Measurements from ENCODE around the gene ANKS1B. TPM values are rescaled to one million over a fixed set of nuclear protein-coding genes. Genes with fewer than 3 reads are reported as not detected.

The ANKS1B gene
- total RNA-seq, 1 donor from 2014 or later = 8.2 TPM

GRCh38 chr12:98724384-98725155 is 1260.2 kb downstream of the ANKS1B start:
- DNase-seq (ENCODE audit: low spot score in 2 of 2) = no peak
- H3K27me3 ChIP-seq = no peaks in the 10 kb centered on the region
- peaks cover 32 to 55% of the 10 kb centered on the region in 2 donors for H3K36me3 ChIP-seq
- no peak overlapping the region for H3K4me3 ChIP-seq
- intact Hi-C loops (cut with DNase I) = loop anchor here (10.0 kb wide), 1 partner anchor 270 kb away; no protein-coding TSS in a partner anchor
- H3K9me3 ChIP-seq = no peaks in the 10 kb centered on the region
- no peak for TF ChIP-seq CTCF (IDR thresholded peaks at IDR 0.05)
- H3K4me1 ChIP-seq = no peaks in the 10 kb centered on the region
- H3K27ac ChIP-seq = no peak overlapping the region

- peaks cover 18 to 45% of the 10 kb centered on the region in 2 donors for H3K36me3 ChIP-seq
- no peak for TF ChIP-seq CTCF (IDR thresholded peaks at IDR 0.05)
- no peaks in the 10 kb centered on the region for H3K4me1 ChIP-seq
- no peak overlapping the region for H3K4me3 ChIP-seq
- no peaks in the 10 kb centered on the region for H3K27me3 ChIP-seq
- no peaks in the 10 kb centered on the region for H3K9me3 ChIP-seq
- no peak for DNase-seq (ENCODE audit: low spot score in 2 of 2)
- no peak overlapping the region for H3K27ac ChIP-seq
- intact Hi-C loops (cut with DNase I) = loop anchor here (10.0 kb wide), 1 partner anchor 274 kb away; no protein-coding TSS in a partner anchor
These were observed 1263.5 kb downstream of the ANKS1B start for GRCh38 chr12:98721204-98721702.

GRCh38 chr12:98719515-98720504 is 1264.9 kb downstream of the ANKS1B start:
- Histone ChIP-seq H3K27ac (no peak overlapping the region), H3K27me3 (no peaks in the 10 kb centered on the region), H3K9me3 (no peaks in the 10 kb centered on the region), H3K4me3 (no peak overlapping the region), H3K4me1 (no peaks in the 10 kb centered on the region), H3K36me3 (peaks cover 13 to 36% of the 10 kb centered on the region in 2 donors)
- intact Hi-C loops (cut with DNase I) = loop anchor here (10.0 kb wide), 1 partner anchor 275 kb away; no protein-coding TSS in a partner anchor
- no peak for TF ChIP-seq CTCF (IDR thresholded peaks at IDR 0.05)
- DNase-seq (ENCODE audit: low spot score in 2 of 2) = no peak

GRCh38 chr12:98714426-98714825 is 1270.3 kb downstream of the ANKS1B start:
- no peak for DNase-seq (ENCODE audit: low spot score in 2 of 2)
- peaks cover 17 to 44% of the 10 kb centered on the region in 2 donors for H3K36me3 ChIP-seq
- intact Hi-C loops (cut with DNase I) = no loop called here
- no peak overlapping the region for H3K27ac ChIP-seq
- H3K27me3 ChIP-seq = no peaks in the 10 kb centered on the region
- no peak overlapping the region for H3K4me3 ChIP-seq
- no peaks in the 10 kb centered on the region for H3K9me3 ChIP-seq
- no peaks in the 10 kb centered on the region for H3K4me1 ChIP-seq
- TF ChIP-seq CTCF (IDR thresholded peaks at IDR 0.05) = no peak

- Histone ChIP-seq H3K27me3 (no peaks in the 10 kb centered on the region), H3K9me3 (no peaks in the 10 kb centered on the region), H3K4me3 (no peak overlapping the region), H3K36me3 (peaks cover 31 to 48% of the 10 kb centered on the region in 2 donors), H3K4me1 (no peaks in the 10 kb centered on the region), H3K27ac (no peak overlapping the region)
- no peak for TF ChIP-seq CTCF (IDR thresholded peaks at IDR 0.05)
- intact Hi-C loops (cut with DNase I) = no loop called here
- DNase-seq (ENCODE audit: low spot score in 2 of 2) = no peak
These were observed 1275.7 kb downstream of the ANKS1B start for GRCh38 chr12:98709022-98709421.
